Epithelial cell of proximal tubule (primary cell): ENCODE results near the gene SPDEF. TPM values are rescaled to one million over a fixed set of nuclear protein-coding genes. Genes with fewer than 3 reads are reported as not detected.

ENCODE experiments used
- DNase-seq: peaks from one replicate; pipeline ENCODE4 v3.0.0-alpha.2; 2011; ENCODE audit warnings: low read depth
- H3K4me3 ChIP-seq: 2 replicates; pipeline ENCODE4 v1.5.1; 2011; ENCODE audit warnings: low read depth, mild to moderate bottlenecking, low read length
- total RNA-seq: library from RNA; depleted of rRNA; stranded (reverse); fragments of >200 nt; gene quantifications from 2 replicates; pipeline ENCODE4 v1.2.3, GENCODE V29; 2015
- TF ChIP-seq, protein P1 (sequence below): conservative IDR thresholded peaks from 2 replicates; pipeline ENCODE4 v1.5.1; 2012; ENCODE audit warnings: low read depth, mild to moderate bottlenecking, low read length

Gene SPDEF
- total RNA-seq, 1 donor from 2014 or later: not detected

DNA sequence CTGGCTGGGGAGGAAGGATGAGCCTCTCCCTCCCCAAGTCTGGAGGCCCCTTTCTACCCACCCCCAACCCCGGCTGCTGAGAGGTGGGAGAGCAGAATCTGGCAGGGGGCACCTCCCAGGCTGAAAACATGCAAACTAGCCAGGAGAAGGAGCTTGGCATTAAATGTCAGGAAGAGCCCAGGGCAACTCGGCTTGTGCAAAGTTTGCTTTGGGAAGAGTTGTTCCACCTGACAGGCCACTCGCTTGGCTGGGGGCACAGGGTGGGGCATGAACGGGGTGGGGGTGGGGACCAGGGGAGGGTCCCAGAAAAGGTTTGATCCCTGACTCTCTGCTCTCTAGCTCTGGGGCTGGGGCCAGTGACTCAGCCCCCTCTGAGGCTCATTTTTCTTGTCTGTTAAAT is 3.0 kb downstream of the SPDEF start:
- no peak overlapping the region for H3K4me3 ChIP-seq
- no peak for DNase-seq
- TF ChIP-seq, protein P1, sequence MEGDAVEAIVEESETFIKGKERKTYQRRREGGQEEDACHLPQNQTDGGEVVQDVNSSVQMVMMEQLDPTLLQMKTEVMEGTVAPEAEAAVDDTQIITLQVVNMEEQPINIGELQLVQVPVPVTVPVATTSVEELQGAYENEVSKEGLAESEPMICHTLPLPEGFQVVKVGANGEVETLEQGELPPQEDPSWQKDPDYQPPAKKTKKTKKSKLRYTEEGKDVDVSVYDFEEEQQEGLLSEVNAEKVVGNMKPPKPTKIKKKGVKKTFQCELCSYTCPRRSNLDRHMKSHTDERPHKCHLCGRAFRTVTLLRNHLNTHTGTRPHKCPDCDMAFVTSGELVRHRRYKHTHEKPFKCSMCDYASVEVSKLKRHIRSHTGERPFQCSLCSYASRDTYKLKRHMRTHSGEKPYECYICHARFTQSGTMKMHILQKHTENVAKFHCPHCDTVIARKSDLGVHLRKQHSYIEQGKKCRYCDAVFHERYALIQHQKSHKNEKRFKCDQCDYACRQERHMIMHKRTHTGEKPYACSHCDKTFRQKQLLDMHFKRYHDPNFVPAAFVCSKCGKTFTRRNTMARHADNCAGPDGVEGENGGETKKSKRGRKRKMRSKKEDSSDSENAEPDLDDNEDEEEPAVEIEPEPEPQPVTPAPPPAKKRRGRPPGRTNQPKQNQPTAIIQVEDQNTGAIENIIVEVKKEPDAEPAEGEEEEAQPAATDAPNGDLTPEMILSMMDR: no peak

DNA sequence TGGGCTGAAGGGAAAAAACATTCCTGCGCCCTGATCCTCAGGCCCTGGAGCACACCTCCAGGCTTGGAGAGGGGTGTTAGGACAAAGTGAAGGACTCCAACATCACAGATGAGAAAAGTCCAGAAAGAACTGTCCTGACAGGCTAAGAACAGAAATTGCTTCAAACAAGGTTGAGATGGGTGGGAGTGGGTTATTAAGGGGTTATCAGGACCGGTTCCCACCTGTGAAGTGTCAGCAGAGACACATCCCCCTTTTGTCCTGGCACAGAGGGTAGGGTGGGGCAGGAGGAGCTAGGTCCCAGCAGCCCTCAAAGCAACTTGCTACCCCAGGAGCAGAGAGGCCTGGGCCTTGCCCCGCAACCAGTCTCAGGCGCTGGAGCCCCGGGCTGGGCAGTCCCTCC is 3.5 kb downstream of the SPDEF start:
- H3K4me3 ChIP-seq: no peak overlapping the region
- DNase-seq: no peak
- TF ChIP-seq, protein P1: no peak

DNA sequence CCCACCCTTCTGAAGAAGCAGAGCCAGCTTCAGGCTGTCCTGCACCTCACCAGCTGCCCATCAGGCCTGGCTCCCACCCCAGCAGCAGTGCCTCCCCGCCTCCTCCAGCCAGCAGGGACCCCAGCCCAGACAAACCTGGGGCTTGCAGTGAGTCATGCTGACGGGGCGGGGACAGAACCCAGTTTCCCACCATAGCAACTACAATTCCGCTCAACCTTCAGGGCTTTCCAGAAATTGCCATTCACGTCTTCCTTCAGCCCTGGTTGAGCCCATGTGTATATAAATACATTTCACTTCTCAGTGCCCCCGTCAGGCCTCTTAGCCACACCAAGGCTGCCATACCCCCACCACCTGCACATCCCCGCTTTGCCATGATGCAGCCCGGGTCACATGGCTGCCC is 4.4 kb downstream of the SPDEF start:
- TF ChIP-seq, protein P1: no peak
- DNase-seq: no peak
- H3K4me3 ChIP-seq: no peak overlapping the region

DNA sequence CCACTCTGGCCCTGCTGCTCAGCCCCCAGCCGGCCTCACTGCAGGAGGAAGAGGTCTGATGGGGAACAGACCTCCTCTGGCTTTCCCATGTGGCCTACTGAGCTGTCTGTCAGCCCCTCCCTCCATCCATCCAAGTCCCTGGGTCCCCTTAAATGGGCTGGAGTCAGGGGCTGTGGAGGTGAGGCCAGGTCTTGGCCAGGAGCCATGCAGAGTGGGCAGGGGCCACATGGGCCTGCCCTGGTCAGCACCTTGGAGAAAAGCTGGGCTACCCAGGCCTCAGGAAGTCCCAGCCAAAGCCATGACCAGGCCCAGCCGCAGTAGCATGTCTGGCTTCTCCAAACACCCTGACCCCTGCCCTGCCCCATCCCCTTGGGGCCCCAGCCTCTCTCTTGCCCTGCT is 6.3 kb downstream of the SPDEF start:
- TF ChIP-seq, protein P1: no peak
- H3K4me3 ChIP-seq: no peak overlapping the region
- no peak for DNase-seq

DNA sequence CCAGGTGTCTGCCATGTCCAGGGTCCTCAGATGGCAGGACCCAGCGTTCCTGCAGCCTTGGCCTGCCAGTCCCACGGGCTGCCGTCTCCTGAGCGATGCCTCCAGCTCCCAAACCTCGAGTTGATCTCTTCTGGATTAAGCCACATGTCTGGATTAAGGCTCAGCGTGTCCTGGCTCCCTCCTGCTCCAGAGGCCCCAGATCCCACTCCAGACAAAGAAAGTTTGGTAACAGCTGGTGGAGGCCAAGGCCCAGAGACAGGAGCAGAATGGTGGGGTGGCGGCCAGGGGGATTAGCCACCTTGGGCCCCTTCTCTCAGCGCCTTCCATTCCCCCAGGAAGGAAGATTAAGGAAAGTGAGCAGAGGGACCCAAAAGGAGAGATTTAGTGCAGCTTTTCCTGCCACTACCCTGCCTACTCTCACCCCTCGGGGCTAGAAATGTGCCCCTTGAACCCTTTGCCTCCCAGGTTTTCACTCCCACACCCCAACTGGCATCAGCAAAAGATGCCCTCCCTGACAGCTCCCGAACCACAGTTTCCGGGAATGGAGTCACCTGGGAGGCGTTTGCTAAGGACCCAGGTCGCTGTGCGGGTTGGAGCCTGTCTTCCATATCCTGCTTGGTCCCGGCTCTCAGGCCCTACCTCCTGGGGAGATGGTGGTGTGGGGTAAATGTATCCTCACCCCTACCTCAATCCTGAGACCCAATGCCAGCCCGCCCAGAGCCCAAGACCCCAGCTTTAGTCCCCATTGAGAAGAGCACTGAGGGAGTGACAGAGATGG is 6.9 kb downstream of the SPDEF start:
- DNase-seq: no peak
- no peak overlapping the region for H3K4me3 ChIP-seq
- TF ChIP-seq, protein P1: no peak

DNA sequence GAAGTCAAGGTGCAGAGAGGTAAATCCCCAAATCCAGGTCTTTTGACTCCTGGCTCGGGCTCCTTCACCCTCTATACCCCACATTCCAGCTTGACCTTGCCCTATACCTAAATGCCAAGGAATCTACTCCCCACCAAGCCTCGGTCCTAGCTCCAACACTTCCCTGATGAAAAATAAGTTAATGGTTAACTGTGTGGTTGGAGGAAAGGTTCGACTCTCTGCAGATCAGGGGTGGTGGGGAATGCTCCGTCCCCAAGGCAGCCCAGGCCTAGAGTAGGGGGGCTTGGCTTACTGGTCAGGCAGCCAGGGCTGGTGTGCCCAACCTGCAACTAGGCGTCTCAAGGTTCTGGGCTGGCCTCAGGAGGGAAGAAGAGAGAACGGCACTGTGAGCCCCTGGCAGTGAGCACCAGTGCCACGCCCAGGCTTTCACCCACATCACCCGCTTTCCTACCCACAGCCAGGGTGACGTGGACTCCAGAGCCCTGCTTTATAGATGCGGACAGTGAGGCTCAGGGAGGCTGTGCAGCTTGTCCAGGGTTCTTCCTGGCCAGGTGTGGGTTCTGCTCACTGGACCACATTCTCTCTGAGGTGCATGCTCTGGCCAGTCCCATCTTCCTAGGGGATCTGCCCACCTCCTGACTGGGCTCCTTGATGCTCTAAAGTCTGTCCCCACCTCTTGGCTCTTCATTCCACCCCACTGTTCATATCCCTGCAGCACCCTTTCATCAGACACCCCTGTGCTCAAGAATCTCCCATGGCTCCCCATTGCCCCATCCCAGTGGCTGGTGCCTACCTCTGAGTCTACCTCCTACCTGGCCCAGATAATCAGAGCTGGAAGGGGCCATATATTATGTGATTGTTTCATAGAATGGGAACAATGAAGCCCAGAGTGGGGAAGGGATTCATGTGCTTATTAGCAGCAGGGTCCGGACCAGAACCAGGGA is 8.2 kb downstream of the SPDEF start:
- no peak overlapping the region for H3K4me3 ChIP-seq
- TF ChIP-seq, protein P1: no peak
- no peak for DNase-seq
